GM23338 (cell line): Measurements from ENCODE around the gene PROB1. TPM values are rescaled to one million over a fixed set of nuclear protein-coding genes. Genes with fewer than 3 reads are reported as not detected.

Experiments used
- ATAC-seq: fragments of 200-7000 bp; cut with Tn5 transposase; 3 replicates; pipeline ENCODE4 v1.9.1; 2020
- DNase-seq: peaks from one replicate; pipeline ENCODE4 v3.0.0-alpha.2; 2015; ENCODE audit warnings: low spot score
- H2AFZ ChIP-seq: fragments of 200-600 bp; sonication (generic); 2 replicates; pipeline ENCODE4 v1.8.0; 2016; ENCODE audit warnings: antibody characterized with exemption, mild to moderate bottlenecking, moderate library complexity
- H3F3A ChIP-seq: fragments of 200-600 bp; sonication (generic); replicated peaks from 2 replicates; pipeline ENCODE4 v1.8.0; 2017; ENCODE audit warnings: antibody characterized with exemption, mixed run types, low read depth
- H3K27ac ChIP-seq: fragments of 200-600 bp; sonication (generic); 2 replicates; pipeline ENCODE4 v1.6.1; 2016; ENCODE audit warnings: low read depth
- H3K27me3 ChIP-seq: fragments of 200-600 bp; sonication (generic); 2 replicates; pipeline ENCODE4 v1.8.0; 2016; ENCODE audit warnings: mild to moderate bottlenecking, mixed run types, moderate library complexity; ENCODE audit not compliant: insufficient read depth
- H3K36me3 ChIP-seq: fragments of 200-600 bp; sonication (generic); 2 replicates; pipeline ENCODE4 v1.8.0; 2016; ENCODE audit warnings: mild to moderate bottlenecking; ENCODE audit not compliant: insufficient read depth
- H3K4me1 ChIP-seq: fragments of 200-600 bp; sonication (generic); 2 replicates; pipeline ENCODE4 v1.8.0; 2016; ENCODE audit warnings: mild to moderate bottlenecking, moderate library complexity; ENCODE audit not compliant: insufficient read depth
- H3K4me2 ChIP-seq: fragments of 200-600 bp; sonication (generic); 2 replicates; pipeline ENCODE4 v1.7.1; 2017; ENCODE audit warnings: mixed run types
- H3K4me3 ChIP-seq: fragments of 200-600 bp; sonication (generic); 2 replicates; pipeline ENCODE4 v1.6.1; 2016; ENCODE audit warnings: mixed run types
- H3K79me2 ChIP-seq: fragments of 200-600 bp; sonication (generic); replicated peaks from 2 replicates; pipeline ENCODE4 v1.8.0; 2017; ENCODE audit warnings: mild to moderate bottlenecking; ENCODE audit not compliant: insufficient read depth
- H3K9me2 ChIP-seq: fragments of 200-600 bp; sonication (generic); 2 replicates; pipeline ENCODE4 v1.8.0; 2017; ENCODE audit not compliant: insufficient read depth
- H4K20me1 ChIP-seq: fragments of 200-600 bp; sonication (generic); replicated peaks from 2 replicates; pipeline ENCODE4 v1.8.0; 2017; ENCODE audit warnings: mild to moderate bottlenecking; ENCODE audit not compliant: insufficient read depth
- H3K27ac Mint-ChIP-seq: 2 replicates; pipeline ENCODE4 v1.8.0; 2020; ENCODE audit warnings: inconsistent platforms, mild to moderate bottlenecking, moderate library complexity, mixed read lengths
- H3K27me3 Mint-ChIP-seq: 3 replicates; pipeline ENCODE4 v1.8.0; 2022; ENCODE audit warnings: low read depth, mild to moderate bottlenecking, moderate library complexity, mixed read lengths, inconsistent platforms; ENCODE audit not compliant: insufficient read depth, poor library complexity
- H3K36me3 Mint-ChIP-seq: 3 replicates; pipeline ENCODE4 v1.8.0; 2021; ENCODE audit warnings: low read depth, mild to moderate bottlenecking, inconsistent platforms, moderate library complexity, mixed read lengths
- H3K4me1 Mint-ChIP-seq: 3 replicates; pipeline ENCODE4 v1.8.0; 2020; ENCODE audit warnings: mild to moderate bottlenecking, inconsistent platforms, mixed read lengths
- H3K4me3 Mint-ChIP-seq: 3 replicates; pipeline ENCODE4 v1.8.0; 2021; ENCODE audit warnings: moderate library complexity, mild to moderate bottlenecking, inconsistent platforms, mixed read lengths
- H3K9me3 Mint-ChIP-seq: 3 replicates; pipeline ENCODE4 v1.8.0; 2020; ENCODE audit warnings: moderate library complexity, mild to moderate bottlenecking, inconsistent platforms, mixed read lengths
- CREB1 ChIP-seq: fragments of 250-450 bp; sonication (Bioruptor Pico); IDR thresholded peaks from 2 replicates; pipeline ENCODE4 v1.5.0; 2020; ENCODE audit warnings: low read depth, mild to moderate bottlenecking, moderate library complexity
- CTCF ChIP-seq, 2 experiments: fragments of 200-600 bp in 1 of 2; sonication (generic) in 1 of 2; conservative IDR thresholded peaks; 2 replicates each; pipeline versions ENCODE4 v1.5.1 to v1.6.1; 2016 to 2017; ENCODE audit warnings: antibody characterized with exemption in 2 of 2, low read depth in 2 of 2, mild to moderate bottlenecking in 2 of 2, moderate library complexity in 1 of 2
- EZH2 ChIP-seq: fragments of 200-600 bp; sonication (generic); IDR thresholded peaks from one replicate; pipeline ENCODE4 v1.8.0; 2017; ENCODE audit warnings: antibody characterized with exemption, mild to moderate bottlenecking, low read depth; ENCODE audit not compliant: unreplicated experiment
- EZH2phosphoT487 ChIP-seq: fragments of 200-600 bp; sonication (generic); IDR thresholded peaks from one replicate; pipeline ENCODE4 v1.8.1; 2018; ENCODE audit warnings: antibody characterized with exemption; ENCODE audit not compliant: unreplicated experiment
- JUNB ChIP-seq: IDR thresholded peaks from one replicate; pipeline ENCODE4 v1.6.1; 2016; ENCODE audit warnings: antibody characterized with exemption; ENCODE audit not compliant: unreplicated experiment
- NANOG ChIP-seq: IDR thresholded peaks from 2 replicates; pipeline ENCODE4 v1.6.1; 2016; ENCODE audit warnings: antibody characterized with exemption, borderline replicate concordance
- POLR2AphosphoS5 ChIP-seq: IDR thresholded peaks from 2 replicates; pipeline ENCODE4 v1.6.1; 2016; ENCODE audit warnings: antibody characterized with exemption, low read depth
- REST ChIP-seq: IDR thresholded peaks from one replicate; pipeline ENCODE4 v1.6.1; 2018; ENCODE audit warnings: antibody characterized with exemption; ENCODE audit not compliant: unreplicated experiment
- STAT1 ChIP-seq: IDR thresholded peaks from one replicate; pipeline ENCODE4 v1.6.1; 2016; ENCODE audit warnings: antibody characterized with exemption; ENCODE audit not compliant: unreplicated experiment
- ZNF114 ChIP-seq: fragments of 250-450 bp; sonication (Bioruptor Pico); IDR thresholded peaks from 2 replicates; pipeline ENCODE4 v1.5.0; 2020; ENCODE audit warnings: mild to moderate bottlenecking, moderate library complexity
- ZNF331 ChIP-seq: fragments of 250-450 bp; sonication (Bioruptor Pico); IDR thresholded peaks from 2 replicates; pipeline ENCODE4 v1.5.0; 2020; ENCODE audit warnings: low read depth, mild to moderate bottlenecking, moderate library complexity
- ZNF462 ChIP-seq: fragments of 250-450 bp; sonication (Bioruptor Pico); IDR thresholded peaks from 2 replicates; pipeline ENCODE4 v1.5.0; 2020; ENCODE audit warnings: mild to moderate bottlenecking, moderate library complexity
- polyA plus RNA-seq: library from polyadenylated mRNA; unstranded; fragments of >200 nt; fragmentation: Nextera tagmentation; extraction: Ambion mirVana; gene quantifications from 2 replicates; pipeline ENCODE4 v1.2.1, GENCODE V29; 2016
- total RNA-seq: library from RNA; depleted of rRNA; stranded (reverse); fragments of >200 nt; shearing (Covaris generic); gene quantifications from 2 replicates; pipeline ENCODE4 v1.2.3, GENCODE V29; 2014
- TF ChIP-seq, protein P1 (sequence below): IDR thresholded peaks from 2 replicates; pipeline ENCODE4 v1.6.1; 2016; ENCODE audit warnings: antibody characterized with exemption

The PROB1 gene
- total and polyA plus RNA-seq, 2 experiments from 2014 or later, result 0.73 to 2.7 TPM

GRCh38 chr5:139425497-139425896 is 30.6 kb upstream of the PROB1 start:
- Mint-ChIP-seq H3K27ac (no peak overlapping the region), H3K27me3 (peaks cover 2% of the 10 kb centered on the region), H3K4me3 (no peak overlapping the region), H3K9me3 (no peaks in the 10 kb centered on the region), H3K36me3 (peaks cover 40% of the 10 kb centered on the region), H3K4me1 (0 out of 3 replicates have a peak, but pooled peaks cover 3% of the 10 kb centered on the region)
- H4K20me1 ChIP-seq, result no peaks in the 10 kb centered on the region
- no peak for ATAC-seq
- H3K4me3 ChIP-seq, result no peak overlapping the region
- no peaks in the 10 kb centered on the region for H3K27me3 ChIP-seq
- H3K4me2 ChIP-seq, result no peak overlapping the region
- no peaks in the 10 kb centered on the region for H3K9me2 ChIP-seq
- no peak overlapping the region for H3K27ac ChIP-seq
- H3K36me3 ChIP-seq, result peaks cover 2% of the 10 kb centered on the region; the same call in 1 of the 2 replicates
- H3K79me2 ChIP-seq, result no peaks in the 10 kb centered on the region
- no peak for TF ChIP-seq EZH2
- no peak for TF ChIP-seq JUNB
- TF ChIP-seq ZNF462 (CRISPR knock-in tag), result no peak
- no peak for TF ChIP-seq REST
- TF ChIP-seq NANOG, result no peak
- no peak for TF ChIP-seq CTCF (conservative IDR thresholded peaks at IDR 0.05; ENCODE audit: low read depth in 2 of 2)
- no peak for TF ChIP-seq POLR2AphosphoS5
- no peak for TF ChIP-seq ZNF114
- no peak for TF ChIP-seq ZNF331 (CRISPR knock-in tag)
- TF ChIP-seq, protein P1, sequence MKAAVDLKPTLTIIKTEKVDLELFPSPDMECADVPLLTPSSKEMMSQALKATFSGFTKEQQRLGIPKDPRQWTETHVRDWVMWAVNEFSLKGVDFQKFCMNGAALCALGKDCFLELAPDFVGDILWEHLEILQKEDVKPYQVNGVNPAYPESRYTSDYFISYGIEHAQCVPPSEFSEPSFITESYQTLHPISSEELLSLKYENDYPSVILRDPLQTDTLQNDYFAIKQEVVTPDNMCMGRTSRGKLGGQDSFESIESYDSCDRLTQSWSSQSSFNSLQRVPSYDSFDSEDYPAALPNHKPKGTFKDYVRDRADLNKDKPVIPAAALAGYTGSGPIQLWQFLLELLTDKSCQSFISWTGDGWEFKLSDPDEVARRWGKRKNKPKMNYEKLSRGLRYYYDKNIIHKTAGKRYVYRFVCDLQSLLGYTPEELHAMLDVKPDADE, result no peak
- no peak for TF ChIP-seq EZH2phosphoT487
- TF ChIP-seq CREB1 (CRISPR knock-in tag), result no peak
- TF ChIP-seq STAT1, result no peak
- H2AFZ ChIP-seq, result no peak overlapping the region
- H3F3A ChIP-seq, result no peaks in the 10 kb centered on the region; the same call in 1 of the 2 replicates
- no peak for DNase-seq
- no peaks in the 10 kb centered on the region for H3K4me1 ChIP-seq
